Body of pancreas (tissue), 4 donors: ENCODE data around the gene UPP2. TPM values are rescaled to one million over a fixed set of nuclear protein-coding genes. Genes with fewer than 3 reads are reported as not detected.

ENCODE experiments used
- ATAC-seq: fragments of 150-250 bp; one replicate; pipeline ENCODE4 v1.9.1; 2016
- DNase-seq, 4 donors: peaks; one replicate each; pipeline ENCODE4 v3.0.0-alpha.2; 2019
- H3K27ac ChIP-seq, 4 donors: fragments of 200-600 bp; sonication (generic); 1 replicate in 3 of 4; 2 replicates in 1 of 4; pipeline versions ENCODE4 v1.5.1 to v1.6.1; 2016 to 2019; ENCODE audit warnings: mild to moderate bottlenecking in 1 of 4, mixed read lengths in 1 of 4, moderate library complexity in 1 of 4
- H3K27me3 ChIP-seq, 2 donors: fragments of 200-600 bp; sonication (generic); one replicate each; pipeline ENCODE4 v1.6.0; 2016; ENCODE audit warnings: mild to moderate bottlenecking in 1 of 2
- H3K36me3 ChIP-seq, 2 donors: fragments of 200-600 bp; sonication (generic); replicated peaks in 1 of 2; 2 replicates each; pipeline ENCODE4 v1.5.1; 2016; ENCODE audit warnings: low read depth in 2 of 2; ENCODE audit not compliant: insufficient read depth in 1 of 2
- H3K4me1 ChIP-seq: fragments of 200-600 bp; sonication (generic); one replicate; pipeline ENCODE4 v1.6.0; 2016
- H3K4me3 ChIP-seq, 2 donors: fragments of 200-600 bp; sonication (generic); 1 replicate in 1 of 2; 2 replicates in 1 of 2; pipeline ENCODE4 v1.5.1; 2016 to 2019
- H3K9me3 ChIP-seq, 3 donors: fragments of 200-600 bp; sonication (generic); 1 replicate in 2 of 3; 2 replicates in 1 of 3; pipeline ENCODE4 v1.5.1; 2016
- POLR2A ChIP-seq, 3 donors: fragments of 450-650 bp; IDR thresholded peaks; one replicate each; pipeline ENCODE4 v1.6.1; 2016; ENCODE audit warnings: antibody characterized with exemption in 3 of 3, mild to moderate bottlenecking in 2 of 3
- WGBS, 2 donors: methylation state at CpG; one replicate each; pipeline ENCODE4 v1.1.5; 2017; 5-methylcytosine and 5-hydroxymethylcytosine counted together
- intact Hi-C: fragments of 100-400 bp; cut with DNase I; formaldehyde crosslinking; loops from one replicate; pipeline ENCODE4 v1.15.1; 2023
- total RNA-seq, 2 donors: library from RNA; depleted of rRNA; stranded (reverse); fragments of >200 nt; gene quantifications; one replicate each; pipeline ENCODE4 v1.1.0, GENCODE V29; 2016
- TF ChIP-seq, protein P1 (sequence below), 7 experiments: fragments of 450-650 bp in 4 of 7; fragments of 200-600 bp in 3 of 7; sonication (generic) in 3 of 7; IDR thresholded peaks; one replicate each; pipeline ENCODE4 v1.5.1; 2016 to 2019; ENCODE audit warnings: antibody characterized with exemption in 7 of 7

Gene UPP2
- total RNA-seq, 2 donors from 2014 or later = not detected

GRCh38 chr2:158128168-158128973 lies 26.7 kb downstream of the UPP2 start:
- Histone ChIP-seq H3K9me3 (no peaks in the 10 kb centered on the region), H3K4me3 (no peak overlapping the region), H3K4me1 (peaks cover 51% of the 10 kb centered on the region), H3K36me3 (no peaks in the 10 kb centered on the region), H3K27ac (peak overlapping the region in 2 of 4 donors; percentile 49 to 51), H3K27me3 (no peaks in the 10 kb centered on the region)
- DNase-seq (peak; percentile 82 to 91 (median 88)), ATAC-seq (peak; percentile 92)
- intact Hi-C loops = loop anchor here (10.0 kb wide), 1 partner anchor 94 kb away; no protein-coding TSS in a partner anchor
- no peak for TF ChIP-seq POLR2A (IDR thresholded peaks at IDR 0.05)
- TF ChIP-seq, protein P1, sequence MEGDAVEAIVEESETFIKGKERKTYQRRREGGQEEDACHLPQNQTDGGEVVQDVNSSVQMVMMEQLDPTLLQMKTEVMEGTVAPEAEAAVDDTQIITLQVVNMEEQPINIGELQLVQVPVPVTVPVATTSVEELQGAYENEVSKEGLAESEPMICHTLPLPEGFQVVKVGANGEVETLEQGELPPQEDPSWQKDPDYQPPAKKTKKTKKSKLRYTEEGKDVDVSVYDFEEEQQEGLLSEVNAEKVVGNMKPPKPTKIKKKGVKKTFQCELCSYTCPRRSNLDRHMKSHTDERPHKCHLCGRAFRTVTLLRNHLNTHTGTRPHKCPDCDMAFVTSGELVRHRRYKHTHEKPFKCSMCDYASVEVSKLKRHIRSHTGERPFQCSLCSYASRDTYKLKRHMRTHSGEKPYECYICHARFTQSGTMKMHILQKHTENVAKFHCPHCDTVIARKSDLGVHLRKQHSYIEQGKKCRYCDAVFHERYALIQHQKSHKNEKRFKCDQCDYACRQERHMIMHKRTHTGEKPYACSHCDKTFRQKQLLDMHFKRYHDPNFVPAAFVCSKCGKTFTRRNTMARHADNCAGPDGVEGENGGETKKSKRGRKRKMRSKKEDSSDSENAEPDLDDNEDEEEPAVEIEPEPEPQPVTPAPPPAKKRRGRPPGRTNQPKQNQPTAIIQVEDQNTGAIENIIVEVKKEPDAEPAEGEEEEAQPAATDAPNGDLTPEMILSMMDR (IDR thresholded peaks at IDR 0.05) = peak in 3 of 7 experiments; percentile 13 to 33 (median 27)
- WGBS, 2 donors = 27 to 31% methylated on average over 2 of the region's 2 CpGs

- intact Hi-C loops = loop anchor here (10.0 kb wide), 1 partner anchor 94 kb away; no protein-coding TSS in a partner anchor
- Histone ChIP-seq H3K4me1 (peaks cover 51% of the 10 kb centered on the region), H3K27ac (peak overlapping the region in 2 of 4 donors; percentile 49 to 51), H3K4me3 (no peak overlapping the region), H3K9me3 (no peaks in the 10 kb centered on the region), H3K36me3 (no peaks in the 10 kb centered on the region), H3K27me3 (no peaks in the 10 kb centered on the region)
- TF ChIP-seq, protein P1 (IDR thresholded peaks at IDR 0.05) = no peak
- no peak for TF ChIP-seq POLR2A (IDR thresholded peaks at IDR 0.05)
- DNase-seq = no peak
- no peak for ATAC-seq
- 48 to 51% methylated on average over 5 of the region's 5 CpGs for WGBS, 2 donors
Measured at GRCh38 chr2:158129037-158129436, 27.4 kb downstream of the UPP2 start.

- H3K4me3 ChIP-seq = no peak overlapping the region
- peak; percentile 28 for ATAC-seq
- DNase-seq = no peak
- H3K36me3 ChIP-seq = no peaks in the 10 kb centered on the region
- TF ChIP-seq, protein P1 (IDR thresholded peaks at IDR 0.05) = no peak
- no peaks in the 10 kb centered on the region for H3K9me3 ChIP-seq
- peaks cover 51% of the 10 kb centered on the region for H3K4me1 ChIP-seq
- peak overlapping the region; percentile 6 to 68 (median 43) for H3K27ac ChIP-seq
- intact Hi-C loops = no loop called here
- no peaks in the 10 kb centered on the region for H3K27me3 ChIP-seq
- WGBS, 2 donors = 61 to 66% methylated on average over 2 of the region's 2 CpGs
Measured at GRCh38 chr2:158130832-158131473, 29.3 kb downstream of the UPP2 start.

GRCh38 chr2:158131483-158131912 lies 29.8 kb downstream of the UPP2 start:
- ATAC-seq = no peak
- peak overlapping the region; percentile 13 to 68 (median 43) for H3K27ac ChIP-seq
- 50 to 64% methylated on average over 1 of the region's 1 CpG for WGBS, 2 donors
- TF ChIP-seq, protein P1 (IDR thresholded peaks at IDR 0.05) = no peak
- no peak for TF ChIP-seq POLR2A (IDR thresholded peaks at IDR 0.05)
- H3K36me3 ChIP-seq = no peaks in the 10 kb centered on the region
- intact Hi-C loops = no loop called here
- no peaks in the 10 kb centered on the region for H3K9me3 ChIP-seq
- H3K27me3 ChIP-seq = no peaks in the 10 kb centered on the region
- H3K4me1 ChIP-seq = peaks cover 51% of the 10 kb centered on the region
- no peak for DNase-seq
- no peak overlapping the region for H3K4me3 ChIP-seq
